HG02571 (cell line): ENCODE results near the gene GCHFR.

Source experiments
- ATAC-seq: cut with Tn5 transposase; IDR thresholded peaks from one replicate; pipeline ENCODE4 v1.9.1; 2021; ENCODE audit warnings: mild to moderate bottlenecking, moderate library complexity; ENCODE audit not compliant: unreplicated experiment

GCHFR gene

DNA sequence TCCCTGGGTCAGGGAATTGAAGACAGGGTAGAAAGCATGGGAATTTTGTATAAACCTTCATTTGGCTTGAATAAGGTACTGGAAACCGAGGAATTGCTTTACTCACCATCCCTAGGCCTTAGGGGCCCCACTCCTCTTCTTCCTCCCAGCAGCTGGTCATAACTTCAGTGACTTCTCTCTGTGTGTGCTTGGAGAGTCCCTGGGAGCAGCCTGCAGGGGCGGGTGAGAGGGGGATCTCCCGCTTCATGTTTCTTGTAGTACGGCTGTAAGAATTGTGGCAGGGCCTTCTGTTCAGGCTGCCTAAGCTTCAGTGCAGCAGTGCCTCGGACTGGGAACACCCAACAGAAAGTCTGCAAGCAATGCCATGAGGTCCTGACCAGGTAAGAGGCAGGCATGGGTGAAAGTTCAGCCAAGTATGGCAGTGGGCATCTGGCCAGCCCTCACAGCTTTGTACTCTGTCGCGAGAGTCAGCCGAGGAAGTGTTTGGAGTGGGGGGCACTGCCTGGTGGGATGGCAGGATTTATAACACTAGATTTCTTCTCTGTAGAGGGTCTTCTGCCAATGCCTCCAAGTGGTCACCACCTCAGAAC is 45.1 kb downstream of the GCHFR start:
- no peak for ATAC-seq

DNA sequence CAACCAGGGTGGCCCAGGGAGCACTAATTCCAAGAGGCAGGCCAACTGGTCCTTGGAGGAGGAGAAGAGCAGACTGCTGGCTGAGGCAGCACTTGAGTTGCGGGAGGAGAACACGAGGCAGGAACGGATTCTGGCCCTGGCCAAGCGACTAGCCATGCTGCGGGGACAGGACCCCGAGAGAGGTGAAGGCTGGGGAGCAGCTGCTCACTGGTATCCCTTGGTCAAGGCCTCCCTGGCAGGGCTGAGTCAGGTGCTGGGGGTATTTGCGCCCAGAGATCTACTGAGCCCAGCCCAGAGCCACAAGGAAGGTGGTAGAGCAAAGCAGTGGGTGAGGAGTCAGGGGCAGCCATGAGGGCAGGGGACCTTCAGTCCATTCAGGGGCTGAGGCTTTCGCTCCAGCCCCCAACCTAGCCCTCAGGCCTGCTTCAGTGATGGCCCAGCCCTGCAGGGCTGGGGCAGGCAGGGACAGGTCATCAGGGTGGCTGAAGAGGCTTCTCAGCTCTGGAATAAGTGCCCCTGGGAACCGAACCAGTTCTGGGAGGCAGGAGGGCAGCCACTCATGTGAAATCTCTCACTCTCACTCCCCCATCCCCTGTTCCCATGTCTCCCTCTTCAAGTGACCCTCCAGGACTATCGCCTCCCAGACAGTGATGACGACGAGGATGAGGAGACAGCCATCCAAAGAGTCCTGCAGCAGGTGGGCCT is 49.0 kb downstream of the GCHFR start:
- ATAC-seq, result no peak

DNA sequence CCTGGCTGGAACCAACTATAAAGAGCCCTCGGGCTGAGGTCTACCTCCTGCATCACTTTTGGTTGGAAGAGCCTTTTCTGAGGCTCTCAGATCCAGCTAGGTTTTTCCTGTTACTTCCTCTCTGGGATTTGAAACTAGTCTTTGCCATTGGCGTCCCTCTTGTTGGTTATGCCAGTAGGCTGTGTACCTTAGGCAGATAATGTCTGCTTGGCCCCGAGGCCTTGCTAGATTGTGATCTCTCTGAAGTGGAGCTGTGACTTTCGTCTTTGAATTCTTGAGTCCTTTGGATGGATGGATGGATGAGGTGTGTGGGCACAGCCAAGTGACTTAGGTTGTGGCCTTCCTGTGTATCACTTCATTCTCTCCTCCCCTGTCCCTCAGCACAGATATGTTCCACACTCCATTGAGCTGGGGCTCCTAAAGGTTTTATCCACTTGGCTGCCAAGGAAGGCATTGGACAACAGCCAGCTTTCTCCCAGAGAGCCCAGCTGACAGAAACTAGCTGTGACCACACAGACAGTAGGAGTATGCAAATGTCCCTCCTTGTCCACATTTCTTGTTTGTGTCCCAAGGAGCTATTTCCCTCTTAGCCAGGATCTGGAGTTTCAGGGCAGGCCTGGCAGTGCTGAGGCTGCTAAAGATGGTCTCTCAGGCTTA is 51.3 kb downstream of the GCHFR start:
- no peak for ATAC-seq
